22Rv1 (cell line): ENCODE measurements around the gene GALNTL6.

Experiments
- CTCF ChIP-seq: fragments of 450-650 bp; IDR thresholded peaks from 2 replicates; pipeline ENCODE4 v1.5.1; 2017; ENCODE audit warnings: mild to moderate bottlenecking
- ZFX ChIP-seq: fragments of 450-650 bp; IDR thresholded peaks from 2 replicates; pipeline ENCODE4 v1.6.1; 2017; ENCODE audit warnings: antibody characterized with exemption, borderline replicate concordance

- TF ChIP-seq CTCF (no peak), ZFX (no peak)
Observed at GRCh38 chr4:172207258-172207657, 394.1 kb downstream of the GALNTL6 start.
